NCI-H460 (cell line): ENCODE data around the gene RHBDD3. TPM values are rescaled to one million over a fixed set of nuclear protein-coding genes. Genes with fewer than 3 reads are reported as not detected.
"Not testable (repeated sequence)": the region's sequence is repeated elsewhere in the genome, so short reads cannot be mapped to it uniquely, and the experiment has no call there.

ENCODE experiments used
- DNase-seq: peaks from one replicate; pipeline ENCODE4 v3.0.0-alpha.2; 2016; ENCODE audit warnings: low read depth; ENCODE audit errors: extremely low read depth
- total RNA-seq: library from RNA; depleted of rRNA; stranded (reverse); fragments of >200 nt; shearing (Covaris generic); gene quantifications from 2 replicates; pipeline ENCODE4 v1.2.3, GENCODE V29; 2014; rRNA removed

Gene RHBDD3
- total RNA-seq, 1 experiment from 2014 or later: 21.6 TPM

DNA sequence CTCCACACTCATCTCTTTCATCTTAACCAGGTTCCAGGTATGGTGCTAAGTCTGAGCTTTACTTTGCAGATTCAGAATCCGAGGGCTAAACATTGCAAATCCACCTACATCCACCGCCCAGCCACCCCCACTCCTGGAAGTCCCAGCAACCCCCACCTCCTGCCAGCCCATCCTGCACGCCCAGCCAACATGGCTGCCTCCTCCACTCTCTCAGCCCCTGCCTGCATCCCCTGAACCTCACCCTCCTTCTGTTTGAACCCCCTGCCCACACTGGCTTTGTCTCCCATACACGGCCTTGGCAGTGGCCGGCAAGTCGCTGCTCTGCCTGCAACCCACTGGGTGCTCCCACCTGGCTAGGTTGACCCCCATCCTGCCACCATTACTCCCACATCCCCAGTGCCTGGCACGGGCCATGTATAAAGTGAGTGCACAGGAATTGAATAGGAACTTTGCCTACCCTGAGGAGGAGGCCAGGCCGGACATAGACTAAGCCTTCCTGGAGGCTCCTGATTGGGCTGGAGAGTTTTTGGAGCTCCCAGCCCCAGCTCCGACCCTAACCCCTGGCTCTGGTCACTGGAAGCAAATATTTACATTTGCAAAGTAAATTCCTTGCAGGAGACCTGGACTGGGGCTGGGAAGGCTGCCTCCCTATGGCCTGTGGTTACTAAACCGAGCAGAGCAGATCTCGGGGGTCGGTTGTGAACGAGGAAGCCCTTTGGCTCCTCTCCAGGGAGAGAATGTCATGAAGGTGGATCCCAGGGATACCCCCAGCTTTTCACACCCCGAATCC lies 47.7 kb downstream of the RHBDD3 start:
- DNase-seq: no peak

- not testable (repeated sequence) for DNase-seq
These were observed 48.4 kb downstream of the RHBDD3 start for GRCh38 chr22:29219409-29219782.

GRCh38 chr22:29218758-29219408 lies 48.9 kb downstream of the RHBDD3 start:
- DNase-seq: no peak

GRCh38 chr22:29217827-29218757 lies 49.7 kb downstream of the RHBDD3 start:
- no peak for DNase-seq

DNA sequence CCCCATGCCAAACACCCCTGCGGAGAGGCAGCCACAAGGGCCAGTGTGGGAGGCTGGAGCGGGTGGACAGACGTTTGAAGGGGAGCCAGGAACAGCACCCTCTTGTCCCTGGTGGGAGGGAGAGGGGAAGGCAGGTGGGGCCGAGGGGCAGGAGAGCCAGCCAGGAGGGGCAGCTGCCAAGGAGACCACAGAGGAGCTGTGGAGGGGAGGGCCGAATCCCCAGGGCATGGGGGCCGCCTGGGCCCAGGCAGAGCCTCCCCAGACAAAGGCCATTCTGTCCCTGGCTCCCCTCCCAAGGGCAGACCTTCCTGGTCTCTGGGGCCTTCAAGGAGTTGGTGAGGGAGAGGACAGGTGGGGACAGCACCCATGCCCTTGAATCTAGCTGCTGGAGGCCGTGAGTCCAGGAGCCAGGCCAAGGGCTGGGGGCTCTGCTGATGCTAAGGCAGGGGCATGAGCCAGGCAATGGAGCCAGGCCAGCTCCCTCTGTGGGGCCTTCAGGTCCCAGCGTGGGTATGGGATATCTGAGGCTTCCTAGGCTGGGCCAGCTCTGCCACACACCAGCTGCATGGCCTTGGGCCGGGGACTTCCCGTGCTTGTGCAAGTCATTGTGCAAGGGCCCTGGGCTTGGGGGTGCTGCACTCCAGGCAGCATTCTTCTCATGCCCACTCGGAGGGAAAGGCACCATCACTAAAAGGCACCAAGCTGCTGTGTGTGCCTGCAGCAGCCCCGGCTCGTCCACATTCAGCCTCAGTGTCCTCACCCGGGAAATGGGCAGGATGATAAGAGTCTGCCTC lies 50.7 kb downstream of the RHBDD3 start:
- DNase-seq: no peak

- no peak for DNase-seq
These were observed 51.5 kb downstream of the RHBDD3 start for GRCh38 chr22:29216011-29216872.

DNA sequence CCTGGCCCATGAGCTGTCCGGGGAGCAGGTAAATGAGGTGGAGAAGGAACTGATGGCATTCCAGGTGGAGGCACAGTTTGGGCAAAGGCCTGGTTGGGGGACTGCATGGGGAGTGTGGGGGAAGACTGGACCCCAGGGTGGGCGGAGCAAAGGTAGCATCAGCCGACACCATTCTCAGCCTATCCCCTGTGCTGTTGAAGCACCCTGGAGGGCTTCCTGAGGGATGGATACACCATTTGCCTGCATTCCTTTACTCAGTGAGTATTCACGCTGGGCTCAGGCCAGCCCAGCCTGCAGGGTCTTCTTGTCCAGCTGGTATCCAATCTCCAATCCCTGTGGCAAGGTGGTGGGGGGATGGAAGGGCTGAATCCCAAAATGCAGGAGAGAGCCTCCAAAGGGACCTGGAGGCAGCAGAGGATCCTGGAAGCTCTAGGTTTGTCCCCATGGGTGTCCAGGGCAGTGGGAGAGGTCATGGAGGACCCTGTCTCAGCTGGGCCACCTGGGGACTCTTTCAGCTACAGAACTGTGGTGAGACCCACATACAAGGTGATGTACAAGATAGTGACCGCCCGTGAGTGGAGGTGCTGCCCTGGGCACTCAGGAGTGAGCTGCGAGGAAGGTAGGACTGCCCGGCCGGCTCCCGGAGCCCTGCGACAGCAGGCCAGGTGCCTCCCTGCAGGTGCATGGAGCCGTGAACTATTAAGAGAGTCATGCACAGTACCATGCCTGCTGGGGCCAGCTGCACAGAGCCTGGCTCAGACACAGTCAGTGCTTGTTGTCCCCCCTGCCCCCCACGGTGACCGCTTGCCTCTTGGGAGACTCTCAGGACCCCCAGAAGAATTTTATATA lies 52.5 kb downstream of the RHBDD3 start:
- no peak for DNase-seq

DNA sequence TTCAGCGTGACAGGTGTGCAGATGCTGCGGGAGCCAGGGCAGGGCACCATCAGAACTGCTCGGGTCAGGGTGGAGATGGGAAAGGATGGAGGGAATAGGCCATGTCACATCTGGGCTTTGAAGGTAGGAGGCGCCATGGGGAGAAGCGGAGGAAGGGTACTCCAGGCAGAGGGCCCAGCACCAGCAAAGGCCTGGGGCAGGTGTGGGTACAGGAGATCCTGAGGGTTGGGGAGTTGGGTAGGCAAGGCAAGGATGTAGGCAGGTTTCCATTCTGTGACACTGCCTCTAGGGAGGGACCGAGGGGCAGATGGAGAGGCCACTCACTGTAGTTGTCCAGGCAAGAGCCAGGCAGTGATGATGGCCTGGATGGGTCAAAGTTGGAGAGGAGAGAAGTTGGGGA lies 53.5 kb downstream of the RHBDD3 start:
- DNase-seq: no peak

DNA sequence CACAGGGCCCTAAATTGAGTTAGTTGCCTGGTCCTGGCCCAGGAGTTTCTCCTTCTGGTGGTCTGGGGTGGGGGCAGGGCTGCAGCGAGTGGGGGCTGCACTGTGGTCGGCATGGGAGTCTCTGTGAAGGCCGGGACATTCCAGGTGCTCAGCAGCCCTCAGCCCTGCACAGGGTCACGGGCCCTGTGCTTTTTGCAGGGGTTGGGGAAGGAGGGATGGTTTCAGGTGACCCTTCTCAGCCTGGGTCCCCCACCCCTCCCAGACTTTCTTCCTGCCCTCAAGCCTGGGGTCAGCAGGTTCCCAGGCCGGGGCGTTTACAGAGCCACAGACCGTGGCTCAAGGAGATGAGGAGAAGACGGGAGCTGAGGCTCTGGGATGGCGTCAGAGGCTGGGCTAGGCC lies 54.3 kb downstream of the RHBDD3 start:
- DNase-seq: no peak

DNA sequence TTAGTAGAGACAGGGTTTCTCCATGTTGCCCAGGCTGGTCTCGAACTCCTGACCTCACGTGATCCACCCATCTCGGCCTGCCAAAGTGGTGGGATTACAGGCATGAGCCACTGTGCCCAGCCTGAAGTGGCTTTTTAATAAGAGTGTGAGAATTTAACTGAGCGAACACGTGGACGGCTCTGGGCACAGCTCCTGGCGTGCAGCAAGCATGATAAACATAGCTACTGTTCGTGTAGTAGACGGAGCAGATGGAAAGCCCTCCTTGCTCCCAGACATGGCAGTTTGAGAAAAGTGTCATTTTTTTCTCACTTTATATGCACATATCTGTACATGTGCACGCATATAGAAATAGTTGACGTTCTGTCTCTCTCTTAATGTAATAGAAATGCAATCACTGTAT lies 55.0 kb downstream of the RHBDD3 start:
- DNase-seq: no peak

DNA sequence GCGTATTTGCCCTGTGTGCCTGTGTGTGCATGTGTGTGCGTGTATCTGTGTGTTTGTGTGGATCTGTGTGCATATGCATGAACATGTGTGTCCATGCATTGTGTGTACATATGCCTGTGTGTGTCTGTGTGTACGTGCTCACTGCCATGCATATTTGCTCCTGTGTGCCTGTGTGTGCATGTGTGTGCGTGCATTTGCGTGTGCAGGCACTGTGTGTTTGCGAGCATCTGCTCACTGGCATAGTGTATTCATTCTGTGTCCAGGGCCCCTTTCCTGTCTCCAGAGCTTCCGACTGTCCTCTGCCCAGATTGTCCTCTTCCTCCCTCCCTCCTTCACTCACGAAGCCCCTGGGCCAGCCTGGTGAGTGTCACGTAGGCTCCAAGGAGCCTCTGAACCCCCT lies 56.3 kb downstream of the RHBDD3 start:
- DNase-seq: no peak

GRCh38 chr22:29211066-29211465 lies 56.7 kb downstream of the RHBDD3 start:
- DNase-seq: no peak

Other genes starting within 250 kb of the RHBDD3 start
- not detected in 2 replicates for gene C22orf31, start 206.2 kb downstream of the RHBDD3 start, total RNA-seq
- gene KREMEN1, start 194.9 kb downstream of the RHBDD3 start, total RNA-seq: 1.5 and 1.6 TPM in 2 replicates
- gene EMID1, start 62.1 kb downstream of the RHBDD3 start, total RNA-seq: 0.07 TPM in 1 of 2 replicates, not detected in the other
- gene EWSR1, start 287 bp upstream of the RHBDD3 start, total RNA-seq: 150 and 176 TPM in 2 replicates
- gene GAS2L1, start 38.7 kb upstream of the RHBDD3 start, total RNA-seq: 10.2 and 11.4 TPM in 2 replicates
- gene RASL10A, start 47.7 kb upstream of the RHBDD3 start, total RNA-seq: not detected in 2 replicates
- gene AP1B1, start 120.6 kb upstream of the RHBDD3 start, total RNA-seq: 28.6 TPM in 2 replicates
- not detected in 2 replicates for gene RFPL1, start 170.6 kb upstream of the RHBDD3 start, total RNA-seq
- gene NEFH, start 212.2 kb upstream of the RHBDD3 start, total RNA-seq: 0.02 TPM in 1 of 2 replicates, not detected in the other